Measurements from ENCODE around the gene ANTKMT. TPM values are rescaled to one million over a fixed set of nuclear protein-coding genes. Genes with fewer than 3 reads are reported as not detected.

ANTKMT gene
- total and polyA plus RNA-seq, 2 donors from 2014 or later = 44.1 to 70.4 TPM

- intact Hi-C loops (cut with DNase I) = no loop called here
- FAIRE-seq (no peak), DNase-seq (peak in 2 of 5 donors; percentile 42 to 73)
- H3K36me3 ChIP-seq (ENCODE audit: control insufficient read depth in 2 of 3, insufficient read depth in 3 of 3, low read length in 3 of 3) = peaks cover 0 to 3% (median 0%) of the 10 kb centered on the region in 3 donors
- H3K27ac ChIP-seq (ENCODE audit: low read depth in 2 of 2, low read length in 2 of 2) = no peak overlapping the region
- TF ChIP-seq, protein P1, sequence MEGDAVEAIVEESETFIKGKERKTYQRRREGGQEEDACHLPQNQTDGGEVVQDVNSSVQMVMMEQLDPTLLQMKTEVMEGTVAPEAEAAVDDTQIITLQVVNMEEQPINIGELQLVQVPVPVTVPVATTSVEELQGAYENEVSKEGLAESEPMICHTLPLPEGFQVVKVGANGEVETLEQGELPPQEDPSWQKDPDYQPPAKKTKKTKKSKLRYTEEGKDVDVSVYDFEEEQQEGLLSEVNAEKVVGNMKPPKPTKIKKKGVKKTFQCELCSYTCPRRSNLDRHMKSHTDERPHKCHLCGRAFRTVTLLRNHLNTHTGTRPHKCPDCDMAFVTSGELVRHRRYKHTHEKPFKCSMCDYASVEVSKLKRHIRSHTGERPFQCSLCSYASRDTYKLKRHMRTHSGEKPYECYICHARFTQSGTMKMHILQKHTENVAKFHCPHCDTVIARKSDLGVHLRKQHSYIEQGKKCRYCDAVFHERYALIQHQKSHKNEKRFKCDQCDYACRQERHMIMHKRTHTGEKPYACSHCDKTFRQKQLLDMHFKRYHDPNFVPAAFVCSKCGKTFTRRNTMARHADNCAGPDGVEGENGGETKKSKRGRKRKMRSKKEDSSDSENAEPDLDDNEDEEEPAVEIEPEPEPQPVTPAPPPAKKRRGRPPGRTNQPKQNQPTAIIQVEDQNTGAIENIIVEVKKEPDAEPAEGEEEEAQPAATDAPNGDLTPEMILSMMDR (IDR thresholded peaks at IDR 0.05; ENCODE audit: borderline replicate concordance, extremely low read depth, insufficient read depth) = no peak
- no peak overlapping the region for H3K9ac ChIP-seq (ENCODE audit: low read length in 3 of 3)
- H3K27me3 ChIP-seq (ENCODE audit: control insufficient read depth, insufficient read depth, low read length) = no peaks in the 10 kb centered on the region
- no peaks in the 10 kb centered on the region for H3K9me3 ChIP-seq (ENCODE audit: control insufficient read depth in 2 of 3, insufficient read depth in 1 of 3, low read length in 3 of 3)
- H3K4me3 ChIP-seq (ENCODE audit: low read length in 3 of 3) = no peak overlapping the region
- H3K4me1 ChIP-seq (ENCODE audit: control insufficient read depth in 2 of 3, insufficient read depth in 2 of 3, low read depth in 1 of 3, low read length in 3 of 3) = peaks cover 0 to under 1% (median 0%) of the 10 kb centered on the region in 3 donors
These were observed 12.6 kb downstream of the ANTKMT start for GRCh38 chr16:733382-734207.

- Histone ChIP-seq H3K4me1 (ENCODE audit: control insufficient read depth in 2 of 3, insufficient read depth in 2 of 3, low read depth in 1 of 3, low read length in 3 of 3) (peaks cover 0 to under 1% (median 0%) of the 10 kb centered on the region in 3 donors), H3K27ac (ENCODE audit: low read depth in 2 of 2, low read length in 2 of 2) (no peak overlapping the region), H3K36me3 (ENCODE audit: control insufficient read depth in 2 of 3, insufficient read depth in 3 of 3, low read length in 3 of 3) (peaks cover 0 to 3% (median 0%) of the 10 kb centered on the region in 3 donors), H3K9me3 (ENCODE audit: control insufficient read depth in 2 of 3, insufficient read depth in 1 of 3, low read length in 3 of 3) (no peaks in the 10 kb centered on the region), H3K27me3 (ENCODE audit: control insufficient read depth, insufficient read depth, low read length) (no peaks in the 10 kb centered on the region), H3K9ac (ENCODE audit: low read length in 3 of 3) (no peak overlapping the region), H3K4me3 (ENCODE audit: low read length in 3 of 3) (no peak overlapping the region)
- TF ChIP-seq, protein P1 (IDR thresholded peaks at IDR 0.05; ENCODE audit: borderline replicate concordance, extremely low read depth, insufficient read depth) = no peak
- FAIRE-seq (no peak), DNase-seq (no peak)
- intact Hi-C loops (cut with DNase I) = no loop called here
These were observed 13.4 kb downstream of the ANTKMT start for GRCh38 chr16:734208-734980.

GRCh38 chr16:734981-735881 lies 14.3 kb downstream of the ANTKMT start:
- Histone ChIP-seq H3K4me3 (ENCODE audit: low read length in 3 of 3) (no peak overlapping the region), H3K9me3 (ENCODE audit: control insufficient read depth in 2 of 3, insufficient read depth in 1 of 3, low read length in 3 of 3) (no peaks in the 10 kb centered on the region), H3K27ac (ENCODE audit: low read depth in 2 of 2, low read length in 2 of 2) (no peak overlapping the region), H3K36me3 (ENCODE audit: control insufficient read depth in 2 of 3, insufficient read depth in 3 of 3, low read length in 3 of 3) (peaks cover 0 to 3% (median 0%) of the 10 kb centered on the region in 3 donors), H3K9ac (ENCODE audit: low read length in 3 of 3) (no peak overlapping the region), H3K4me1 (ENCODE audit: control insufficient read depth in 2 of 3, insufficient read depth in 2 of 3, low read depth in 1 of 3, low read length in 3 of 3) (peaks cover 0 to 9% (median 0%) of the 10 kb centered on the region in 3 donors), H3K27me3 (ENCODE audit: control insufficient read depth, insufficient read depth, low read length) (no peaks in the 10 kb centered on the region)
- FAIRE-seq (no peak), DNase-seq (no peak)
- intact Hi-C loops (cut with DNase I) = no loop called here
- TF ChIP-seq, protein P1 (IDR thresholded peaks at IDR 0.05; ENCODE audit: borderline replicate concordance, extremely low read depth, insufficient read depth) = no peak

All from kidney (tissue), 14 donors.